ENCODE data around the gene FAM234B.

DNA sequence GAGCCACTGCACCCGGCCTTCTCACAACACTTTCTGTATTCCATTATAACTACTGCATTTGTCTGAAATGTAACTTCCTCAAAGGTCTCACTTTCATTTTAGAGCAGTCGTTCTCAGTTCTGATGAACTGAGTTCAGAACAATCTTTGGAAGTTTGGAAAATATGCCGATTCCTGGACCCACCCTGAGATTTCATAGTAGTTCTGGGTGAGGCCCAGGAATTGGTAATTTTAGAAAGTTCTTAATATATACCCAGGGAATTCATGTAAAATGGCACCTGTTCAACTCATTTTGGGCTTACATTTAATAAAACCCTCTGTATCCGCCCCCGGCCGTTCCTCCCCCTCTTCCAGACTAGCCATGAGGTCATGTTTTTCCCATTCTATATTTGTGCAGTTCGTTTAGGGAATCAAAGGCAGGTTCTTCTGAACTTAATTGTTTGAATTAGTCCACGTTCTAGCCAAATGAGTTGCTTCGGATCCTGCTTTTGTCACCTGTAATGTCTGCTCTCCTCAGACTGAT, 53.4 kb downstream of the FAM234B start:
- TF ChIP-seq, protein P1, sequence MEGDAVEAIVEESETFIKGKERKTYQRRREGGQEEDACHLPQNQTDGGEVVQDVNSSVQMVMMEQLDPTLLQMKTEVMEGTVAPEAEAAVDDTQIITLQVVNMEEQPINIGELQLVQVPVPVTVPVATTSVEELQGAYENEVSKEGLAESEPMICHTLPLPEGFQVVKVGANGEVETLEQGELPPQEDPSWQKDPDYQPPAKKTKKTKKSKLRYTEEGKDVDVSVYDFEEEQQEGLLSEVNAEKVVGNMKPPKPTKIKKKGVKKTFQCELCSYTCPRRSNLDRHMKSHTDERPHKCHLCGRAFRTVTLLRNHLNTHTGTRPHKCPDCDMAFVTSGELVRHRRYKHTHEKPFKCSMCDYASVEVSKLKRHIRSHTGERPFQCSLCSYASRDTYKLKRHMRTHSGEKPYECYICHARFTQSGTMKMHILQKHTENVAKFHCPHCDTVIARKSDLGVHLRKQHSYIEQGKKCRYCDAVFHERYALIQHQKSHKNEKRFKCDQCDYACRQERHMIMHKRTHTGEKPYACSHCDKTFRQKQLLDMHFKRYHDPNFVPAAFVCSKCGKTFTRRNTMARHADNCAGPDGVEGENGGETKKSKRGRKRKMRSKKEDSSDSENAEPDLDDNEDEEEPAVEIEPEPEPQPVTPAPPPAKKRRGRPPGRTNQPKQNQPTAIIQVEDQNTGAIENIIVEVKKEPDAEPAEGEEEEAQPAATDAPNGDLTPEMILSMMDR (IDR thresholded peaks at IDR 0.05; ENCODE audit: poor library complexity), result no peak
- TF ChIP-seq EZH2 (IDR thresholded peaks at IDR 0.05; ENCODE audit: borderline replicate concordance), result no peak
